PC-3 (cell line): ENCODE data around the gene ZMIZ1.

ENCODE experiments used
- EZH2phosphoT487 ChIP-seq: fragments of 300-600 bp; sonication (generic); IDR thresholded peaks from 2 replicates; pipeline ENCODE4 v1.6.1; 2018; ENCODE audit warnings: mild to moderate bottlenecking, antibody characterized with exemption, low read length, borderline replicate concordance
- TF ChIP-seq, protein P1 (sequence below): fragments of 300-600 bp; sonication (generic); conservative IDR thresholded peaks from 2 replicates; pipeline ENCODE4 v1.5.1; 2017; ENCODE audit warnings: antibody characterized with exemption, low read depth, mild to moderate bottlenecking, low read length

DNA sequence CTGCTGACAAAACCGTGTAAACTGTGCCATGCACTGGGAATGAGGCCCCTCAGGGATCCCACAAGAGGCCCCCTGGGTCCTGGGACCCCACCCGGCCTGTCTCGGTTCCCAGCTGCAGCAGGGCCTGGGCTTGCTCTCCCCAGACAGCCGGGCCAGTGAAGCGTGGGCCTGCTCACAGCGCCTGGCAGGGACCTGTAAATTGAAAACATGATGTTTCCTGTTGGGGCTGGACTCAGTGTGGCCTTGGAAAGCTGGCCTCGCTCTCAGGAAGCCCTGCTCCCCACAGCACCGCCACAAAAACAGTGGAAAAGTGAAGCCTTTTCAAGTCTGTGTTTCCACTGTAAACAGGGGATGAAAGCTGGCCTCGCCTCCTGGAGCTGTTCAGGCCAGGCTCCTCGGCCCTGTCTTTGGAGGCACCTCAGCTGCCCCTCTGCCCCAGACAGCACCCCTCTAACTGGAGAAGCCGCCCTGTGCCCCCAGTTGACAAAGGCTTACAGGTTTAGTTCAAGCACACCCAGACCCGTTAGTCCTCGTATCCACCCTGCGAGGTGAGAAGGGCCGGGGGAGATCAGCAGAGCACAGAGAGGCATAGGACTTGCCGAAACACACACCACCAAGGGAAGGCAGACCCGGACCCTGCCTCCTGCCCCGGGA lies 108.3 kb downstream of the ZMIZ1 start:
- TF ChIP-seq, protein P1, sequence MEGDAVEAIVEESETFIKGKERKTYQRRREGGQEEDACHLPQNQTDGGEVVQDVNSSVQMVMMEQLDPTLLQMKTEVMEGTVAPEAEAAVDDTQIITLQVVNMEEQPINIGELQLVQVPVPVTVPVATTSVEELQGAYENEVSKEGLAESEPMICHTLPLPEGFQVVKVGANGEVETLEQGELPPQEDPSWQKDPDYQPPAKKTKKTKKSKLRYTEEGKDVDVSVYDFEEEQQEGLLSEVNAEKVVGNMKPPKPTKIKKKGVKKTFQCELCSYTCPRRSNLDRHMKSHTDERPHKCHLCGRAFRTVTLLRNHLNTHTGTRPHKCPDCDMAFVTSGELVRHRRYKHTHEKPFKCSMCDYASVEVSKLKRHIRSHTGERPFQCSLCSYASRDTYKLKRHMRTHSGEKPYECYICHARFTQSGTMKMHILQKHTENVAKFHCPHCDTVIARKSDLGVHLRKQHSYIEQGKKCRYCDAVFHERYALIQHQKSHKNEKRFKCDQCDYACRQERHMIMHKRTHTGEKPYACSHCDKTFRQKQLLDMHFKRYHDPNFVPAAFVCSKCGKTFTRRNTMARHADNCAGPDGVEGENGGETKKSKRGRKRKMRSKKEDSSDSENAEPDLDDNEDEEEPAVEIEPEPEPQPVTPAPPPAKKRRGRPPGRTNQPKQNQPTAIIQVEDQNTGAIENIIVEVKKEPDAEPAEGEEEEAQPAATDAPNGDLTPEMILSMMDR: no peak
- no peak for TF ChIP-seq EZH2phosphoT487
